Left ventricle myocardium inferior (tissue), 1 donor: Measurements from ENCODE around the gene CCNG1. TPM values are rescaled to one million over a fixed set of nuclear protein-coding genes. Genes with fewer than 3 reads are reported as not detected.

Source experiments
- DNase-seq: peaks from one replicate; pipeline ENCODE4 v3.0.0-alpha.2; 2020
- H3K27ac ChIP-seq: fragments of 200-600 bp; replicated peaks from 2 replicates; pipeline ENCODE4 v1.8.0; 2021
- H3K27me3 ChIP-seq: fragments of 200-600 bp; 2 replicates; pipeline ENCODE4 v1.8.0; 2021; ENCODE audit warnings: low read depth
- H3K36me3 ChIP-seq: fragments of 200-600 bp; 2 replicates; pipeline ENCODE4 v1.8.0; 2021
- H3K4me1 ChIP-seq: fragments of 200-600 bp; 2 replicates; pipeline ENCODE4 v1.8.0; 2021
- H3K4me3 ChIP-seq: fragments of 200-600 bp; 2 replicates; pipeline ENCODE4 v1.8.0; 2021; ENCODE audit warnings: mild to moderate bottlenecking, moderate library complexity
- H3K9me3 ChIP-seq: fragments of 200-600 bp; replicated peaks from 2 replicates; pipeline ENCODE4 v1.8.0; 2021
- intact Hi-C: fragments of 100-400 bp; cut with micrococcal nuclease; formaldehyde crosslinking; loops from one replicate; pipeline ENCODE4 v1.11.0; 2022
- total RNA-seq: library from RNA; stranded (reverse); fragmentation: NEBNext Ultra II Directional; extraction: Animal tissue kit (Norgen Biotek cat#: 25700); gene quantifications from one replicate; pipeline ENCODE4 v1.2.1, GENCODE V29; 2021
- TF ChIP-seq, protein P1 (sequence below): fragments of 200-600 bp; IDR thresholded peaks from 2 replicates; pipeline ENCODE4 v1.8.0; 2021; ENCODE audit warnings: antibody characterized with exemption, mild to moderate bottlenecking, borderline replicate concordance
- donor health status: DM: no; HTN: yes; CAD: no; lungs with severe emphysema.

CCNG1 gene
- total RNA-seq, 1 donor from 2014 or later: 80.8 TPM

DNA sequence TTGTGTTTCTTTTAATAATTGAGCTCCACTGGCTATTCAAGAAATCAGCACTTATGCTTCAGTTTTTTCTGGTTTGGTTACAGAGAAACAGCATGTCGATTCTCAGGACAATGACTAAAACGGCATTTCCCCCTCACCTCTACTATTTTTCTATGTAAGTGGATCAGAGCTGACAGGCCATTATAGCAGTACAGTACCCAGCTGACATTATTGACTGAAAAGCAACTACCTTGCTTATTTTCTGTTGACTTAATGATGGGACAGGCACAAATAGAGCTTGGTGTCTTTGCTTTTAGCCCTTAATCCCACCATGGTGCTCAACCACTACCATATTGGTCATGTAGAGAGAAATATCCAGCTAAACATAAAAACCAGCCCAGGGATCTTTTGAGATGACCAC, 35.4 kb upstream of the CCNG1 start:
- no peak overlapping the region for H3K4me3 ChIP-seq
- TF ChIP-seq, protein P1, sequence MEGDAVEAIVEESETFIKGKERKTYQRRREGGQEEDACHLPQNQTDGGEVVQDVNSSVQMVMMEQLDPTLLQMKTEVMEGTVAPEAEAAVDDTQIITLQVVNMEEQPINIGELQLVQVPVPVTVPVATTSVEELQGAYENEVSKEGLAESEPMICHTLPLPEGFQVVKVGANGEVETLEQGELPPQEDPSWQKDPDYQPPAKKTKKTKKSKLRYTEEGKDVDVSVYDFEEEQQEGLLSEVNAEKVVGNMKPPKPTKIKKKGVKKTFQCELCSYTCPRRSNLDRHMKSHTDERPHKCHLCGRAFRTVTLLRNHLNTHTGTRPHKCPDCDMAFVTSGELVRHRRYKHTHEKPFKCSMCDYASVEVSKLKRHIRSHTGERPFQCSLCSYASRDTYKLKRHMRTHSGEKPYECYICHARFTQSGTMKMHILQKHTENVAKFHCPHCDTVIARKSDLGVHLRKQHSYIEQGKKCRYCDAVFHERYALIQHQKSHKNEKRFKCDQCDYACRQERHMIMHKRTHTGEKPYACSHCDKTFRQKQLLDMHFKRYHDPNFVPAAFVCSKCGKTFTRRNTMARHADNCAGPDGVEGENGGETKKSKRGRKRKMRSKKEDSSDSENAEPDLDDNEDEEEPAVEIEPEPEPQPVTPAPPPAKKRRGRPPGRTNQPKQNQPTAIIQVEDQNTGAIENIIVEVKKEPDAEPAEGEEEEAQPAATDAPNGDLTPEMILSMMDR: no peak
- no peak overlapping the region for H3K27ac ChIP-seq
- intact Hi-C loops: no loop called here
- no peak for DNase-seq
- no peaks in the 10 kb centered on the region for H3K27me3 ChIP-seq
- H3K9me3 ChIP-seq: no peaks in the 10 kb centered on the region
- no peaks in the 10 kb centered on the region for H3K4me1 ChIP-seq
- no peaks in the 10 kb centered on the region for H3K36me3 ChIP-seq

DNA sequence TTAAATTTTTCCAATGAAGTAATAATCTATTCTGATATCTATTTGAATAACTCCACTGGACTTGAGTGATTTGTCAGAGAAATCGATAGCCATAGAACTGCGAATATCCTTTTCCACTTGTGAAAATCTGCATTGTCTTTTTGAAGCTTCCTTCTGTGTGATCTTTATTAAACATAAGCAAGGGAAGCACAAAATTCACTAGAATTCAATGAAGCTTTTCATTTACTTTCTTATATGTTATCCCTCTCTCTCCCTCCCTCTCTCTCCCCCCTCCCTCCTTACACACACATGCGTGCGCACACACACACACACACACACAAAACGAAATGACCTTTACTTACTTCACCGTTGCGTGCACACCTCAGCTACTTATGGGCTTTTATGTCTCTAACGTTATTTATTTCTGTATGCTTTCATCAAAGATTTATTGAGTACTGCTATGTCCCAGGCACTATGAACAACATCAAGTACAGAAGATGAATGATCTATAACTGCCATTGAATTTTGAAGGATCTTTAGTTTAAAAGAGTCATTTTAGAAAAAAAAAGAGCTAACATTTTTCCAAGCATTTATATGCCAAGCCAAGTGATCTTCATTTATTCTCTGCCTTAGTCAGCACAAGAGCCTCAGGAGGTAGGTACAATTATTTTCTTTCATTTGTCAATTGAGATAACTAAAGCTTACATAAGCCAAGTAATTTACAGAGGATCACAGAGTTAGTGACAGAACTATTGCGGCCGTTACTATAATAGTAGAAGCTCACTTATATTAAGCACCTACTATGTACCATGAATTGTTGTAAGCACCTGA, 32.8 kb upstream of the CCNG1 start:
- Histone ChIP-seq H3K36me3 (no peaks in the 10 kb centered on the region), H3K27ac (no peak overlapping the region), H3K9me3 (no peaks in the 10 kb centered on the region), H3K27me3 (no peaks in the 10 kb centered on the region), H3K4me1 (peaks cover 6% of the 10 kb centered on the region), H3K4me3 (no peak overlapping the region)
- intact Hi-C loops: no loop called here
- TF ChIP-seq, protein P1: no peak
- DNase-seq: no peak

DNA sequence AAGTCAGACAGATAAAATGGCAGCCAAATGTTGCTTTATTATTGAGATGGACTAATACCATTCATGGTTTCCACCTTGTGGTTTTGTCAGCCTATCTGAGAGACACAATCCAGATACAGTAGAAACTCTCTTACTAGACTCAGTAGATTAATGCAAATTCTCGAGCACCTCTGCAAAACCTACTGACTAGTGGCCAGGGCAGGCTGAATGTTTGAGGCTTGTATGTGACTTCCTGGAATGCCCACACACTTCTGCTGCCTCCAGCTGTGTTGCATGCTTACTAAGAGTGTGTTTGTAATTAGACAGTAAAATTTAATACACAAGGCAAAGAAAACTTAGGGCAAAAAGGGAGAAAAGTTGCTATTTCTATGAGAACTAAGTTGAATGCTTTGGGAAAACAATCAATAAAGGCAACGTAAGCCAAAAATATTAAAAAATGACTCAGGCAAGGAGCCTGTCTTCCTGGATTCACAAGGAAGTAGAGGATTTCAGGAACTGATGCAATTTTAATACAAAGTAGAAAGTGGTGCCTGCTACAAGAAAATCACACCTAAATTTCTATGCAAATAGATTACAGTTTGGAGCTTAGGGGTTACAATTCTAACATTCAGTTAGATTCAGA, 30.2 kb upstream of the CCNG1 start:
- Histone ChIP-seq H3K36me3 (no peaks in the 10 kb centered on the region), H3K4me1 (peaks cover 6% of the 10 kb centered on the region), H3K9me3 (no peaks in the 10 kb centered on the region), H3K27ac (no peak overlapping the region), H3K4me3 (no peak overlapping the region), H3K27me3 (no peaks in the 10 kb centered on the region)
- intact Hi-C loops: no loop called here
- no peak for DNase-seq
- TF ChIP-seq, protein P1: no peak

DNA sequence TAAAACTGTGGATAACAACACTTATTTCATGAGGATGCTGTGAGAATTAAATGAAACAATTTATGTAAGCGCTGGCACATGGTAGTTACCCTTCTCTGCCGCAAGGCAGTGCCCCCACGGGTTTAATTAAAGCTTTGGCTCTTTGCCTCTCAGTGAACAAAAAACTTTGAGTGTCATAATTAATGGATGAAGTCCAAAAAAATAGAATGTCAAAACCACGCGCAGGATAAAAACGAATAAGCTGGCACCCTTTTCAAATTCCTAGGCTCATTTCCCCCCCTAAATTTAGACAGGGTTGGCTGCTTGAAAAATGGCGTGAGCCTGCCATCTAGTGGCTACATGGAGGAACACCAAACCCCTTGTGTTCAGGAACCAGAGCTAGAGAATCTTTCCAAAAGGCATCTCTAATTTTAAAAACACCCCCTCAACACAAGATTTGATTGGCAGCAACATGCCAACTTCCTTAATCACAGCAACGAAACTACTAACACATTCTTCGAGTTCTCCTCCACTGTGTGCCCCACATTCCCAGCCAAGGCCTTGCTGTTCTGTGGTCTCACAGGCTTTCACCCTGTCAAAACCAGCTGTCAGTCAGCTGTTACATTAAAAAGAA, 29.0 kb upstream of the CCNG1 start:
- Histone ChIP-seq H3K27ac (no peak overlapping the region), H3K9me3 (no peaks in the 10 kb centered on the region), H3K27me3 (peaks cover 3% of the 10 kb centered on the region), H3K36me3 (no peaks in the 10 kb centered on the region), H3K4me1 (peaks cover 6% of the 10 kb centered on the region), H3K4me3 (peak overlapping the region; percentile 26)
- DNase-seq: peak; percentile 39
- intact Hi-C loops: no loop called here
- TF ChIP-seq, protein P1: peak; percentile 93

DNA sequence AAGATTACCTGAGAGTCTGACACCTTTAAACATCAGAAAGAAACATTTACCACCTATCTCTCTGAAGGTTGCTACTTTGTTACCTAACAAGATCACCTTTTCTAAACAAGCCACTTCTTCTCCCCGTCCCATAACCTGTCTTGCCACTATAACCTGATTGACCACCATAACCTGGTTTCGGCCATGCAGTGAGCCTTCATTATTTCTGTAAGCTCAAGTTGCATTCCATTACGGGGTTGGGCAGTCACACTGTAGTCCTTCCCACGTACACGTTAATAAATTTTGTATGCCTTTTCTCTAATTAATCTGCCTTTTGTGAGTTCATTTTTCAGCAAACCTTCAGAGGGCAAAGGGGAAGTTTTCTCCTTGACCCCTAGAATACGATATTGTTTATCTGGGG, 28.0 kb upstream of the CCNG1 start:
- H3K36me3 ChIP-seq: no peaks in the 10 kb centered on the region
- H3K4me1 ChIP-seq: peaks cover 6% of the 10 kb centered on the region
- DNase-seq: no peak
- TF ChIP-seq, protein P1: no peak
- H3K27ac ChIP-seq: no peak overlapping the region
- H3K9me3 ChIP-seq: no peaks in the 10 kb centered on the region
- H3K27me3 ChIP-seq: peaks cover 9% of the 10 kb centered on the region
- intact Hi-C loops: no loop called here
- no peak overlapping the region for H3K4me3 ChIP-seq
